OCI-LY3 (cell line): Measurements from ENCODE around the gene RMND5B.

Experiments
- EZH2phosphoT487 ChIP-seq: fragments of 200-600 bp; shearing (Covaris generic); IDR thresholded peaks from 2 replicates; pipeline ENCODE4 v1.6.1; 2018; ENCODE audit warnings: antibody characterized with exemption, mixed run types, low read depth
- TF ChIP-seq, protein P1 (sequence below): fragments of 200-600, 300-600 bp; sonication (generic); IDR thresholded peaks from 2 replicates; pipeline ENCODE4 v1.5.1; 2014; ENCODE audit warnings: antibody characterized with exemption, low read length, low read depth

DNA sequence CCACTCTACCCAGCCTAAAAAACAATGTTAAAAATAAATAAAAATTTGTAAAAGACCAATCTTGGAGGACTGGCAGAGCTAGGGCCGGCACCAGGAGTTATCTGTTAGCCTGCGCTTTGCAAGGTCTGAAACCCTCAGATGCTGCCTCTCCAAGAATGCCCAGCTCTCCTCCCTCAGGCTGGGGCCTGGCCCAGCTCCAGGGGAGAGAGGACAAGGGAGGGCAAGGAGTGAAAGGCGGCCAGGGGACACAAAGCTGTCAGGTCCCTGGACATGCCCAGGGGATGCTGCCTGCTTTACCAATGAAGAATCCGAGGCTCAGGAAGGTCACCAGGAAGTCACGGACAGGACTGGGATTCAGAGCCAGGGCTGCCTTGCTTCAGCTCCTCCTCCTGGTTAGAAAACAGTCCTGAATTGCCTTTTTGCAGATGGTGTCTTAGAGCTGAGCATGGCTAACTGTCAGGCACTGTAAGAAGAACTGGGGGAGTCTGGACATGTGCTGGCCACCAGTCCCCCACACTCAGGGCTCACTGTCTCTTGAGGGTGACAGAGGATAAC is 23.0 kb upstream of the RMND5B start:
- TF ChIP-seq, protein P1, sequence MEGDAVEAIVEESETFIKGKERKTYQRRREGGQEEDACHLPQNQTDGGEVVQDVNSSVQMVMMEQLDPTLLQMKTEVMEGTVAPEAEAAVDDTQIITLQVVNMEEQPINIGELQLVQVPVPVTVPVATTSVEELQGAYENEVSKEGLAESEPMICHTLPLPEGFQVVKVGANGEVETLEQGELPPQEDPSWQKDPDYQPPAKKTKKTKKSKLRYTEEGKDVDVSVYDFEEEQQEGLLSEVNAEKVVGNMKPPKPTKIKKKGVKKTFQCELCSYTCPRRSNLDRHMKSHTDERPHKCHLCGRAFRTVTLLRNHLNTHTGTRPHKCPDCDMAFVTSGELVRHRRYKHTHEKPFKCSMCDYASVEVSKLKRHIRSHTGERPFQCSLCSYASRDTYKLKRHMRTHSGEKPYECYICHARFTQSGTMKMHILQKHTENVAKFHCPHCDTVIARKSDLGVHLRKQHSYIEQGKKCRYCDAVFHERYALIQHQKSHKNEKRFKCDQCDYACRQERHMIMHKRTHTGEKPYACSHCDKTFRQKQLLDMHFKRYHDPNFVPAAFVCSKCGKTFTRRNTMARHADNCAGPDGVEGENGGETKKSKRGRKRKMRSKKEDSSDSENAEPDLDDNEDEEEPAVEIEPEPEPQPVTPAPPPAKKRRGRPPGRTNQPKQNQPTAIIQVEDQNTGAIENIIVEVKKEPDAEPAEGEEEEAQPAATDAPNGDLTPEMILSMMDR = no peak
- TF ChIP-seq EZH2phosphoT487 = no peak
